ENCODE measurements around the gene ANKDD1A. TPM values are rescaled to one million over a fixed set of nuclear protein-coding genes. Genes with fewer than 3 reads are reported as not detected.

ANKDD1A gene
- total RNA-seq, 1 donor from 2014 or later = 13.9 TPM

DNA sequence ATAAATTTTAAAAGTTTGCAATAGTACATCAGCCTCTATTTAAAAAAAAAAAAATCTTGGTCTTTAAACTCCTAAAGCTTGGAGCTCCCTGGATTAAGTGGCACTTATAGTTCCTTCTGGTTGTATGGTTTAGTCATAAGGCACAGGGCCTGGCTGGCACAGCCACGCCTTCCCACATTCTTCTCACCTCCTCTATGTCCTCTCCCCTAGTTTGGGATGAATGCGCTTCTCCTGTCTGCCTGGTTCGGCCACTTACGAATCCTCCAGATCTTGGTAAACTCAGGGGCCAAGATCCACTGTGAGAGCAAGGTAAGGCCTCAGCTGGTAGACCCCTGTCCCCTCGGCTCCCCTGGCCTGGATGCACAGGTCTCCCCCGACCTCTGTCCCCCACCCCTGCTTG lies 10.0 kb downstream of the ANKDD1A start:
- FAIRE-seq = no peak
- DNase-seq (ENCODE audit: low spot score in 2 of 2) = no peak

DNA sequence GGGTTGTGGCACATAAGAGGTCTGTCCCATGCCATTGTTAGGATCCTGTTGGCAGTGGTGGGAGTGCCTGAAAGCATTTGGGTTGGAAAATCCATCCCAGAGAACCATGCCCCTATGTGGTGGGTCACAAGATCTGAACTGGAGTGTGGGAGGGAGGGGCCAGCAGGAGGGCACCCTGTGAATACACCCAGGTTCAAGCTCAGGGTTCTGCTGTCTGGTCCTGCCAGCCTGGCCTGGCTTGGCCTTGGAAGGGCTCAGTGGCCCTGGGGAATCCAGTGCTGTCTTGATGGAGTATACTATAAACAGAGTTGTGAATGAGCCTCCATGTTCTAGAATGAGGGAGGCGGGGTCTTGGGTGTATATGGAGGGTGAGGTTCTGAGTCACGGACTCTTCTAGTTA lies 11.8 kb downstream of the ANKDD1A start:
- DNase-seq (ENCODE audit: low spot score in 2 of 2) (no peak), FAIRE-seq (no peak)

DNA sequence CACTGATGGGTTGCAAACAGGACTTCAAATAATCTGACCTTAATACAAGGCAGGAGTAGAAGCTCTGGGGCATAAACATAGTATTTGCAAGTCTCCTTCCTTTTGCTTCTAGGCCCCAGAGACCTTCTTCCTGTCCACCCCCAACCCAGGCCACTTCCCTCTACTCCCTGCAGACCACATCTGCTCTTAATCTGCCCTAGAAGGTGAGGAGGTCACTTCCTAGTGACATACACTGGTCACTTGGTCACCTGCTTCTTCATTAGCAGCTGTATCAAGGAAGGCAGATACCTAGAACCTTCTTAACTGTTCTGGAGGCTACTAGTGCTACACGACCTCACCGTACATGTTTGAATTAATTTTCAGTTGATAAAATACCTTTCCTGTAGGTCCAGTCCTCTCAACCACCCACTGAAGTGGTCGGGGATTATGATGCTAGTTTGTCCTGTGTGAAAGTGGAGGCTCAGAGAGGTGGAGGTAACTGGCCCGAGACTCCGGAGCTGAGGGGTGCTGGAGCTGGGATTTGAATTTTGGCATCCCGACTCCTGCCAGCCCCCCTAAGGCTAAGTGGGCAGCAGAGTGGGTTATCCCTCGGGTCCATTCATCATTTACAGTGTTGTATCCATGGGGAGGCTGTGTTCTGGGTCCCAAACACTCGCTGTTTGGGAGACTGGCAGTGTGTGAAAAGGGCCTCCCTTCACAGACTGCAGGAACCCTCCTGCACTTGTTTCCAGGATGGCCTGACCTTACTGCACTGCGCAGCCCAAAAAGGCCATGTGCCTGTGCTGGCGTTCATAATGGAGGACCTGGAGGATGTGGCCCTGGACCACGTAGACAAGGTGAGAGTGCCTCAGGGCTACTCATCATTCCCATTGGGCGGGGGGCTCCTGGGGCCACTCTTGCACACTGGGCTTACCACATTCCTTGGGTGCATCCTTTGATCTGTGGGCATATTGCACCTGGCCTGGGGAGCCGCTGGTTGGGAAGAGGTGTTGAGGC lies 13.9 kb downstream of the ANKDD1A start:
- no peak for DNase-seq (ENCODE audit: low spot score in 2 of 2)
- no peak for FAIRE-seq

DNA sequence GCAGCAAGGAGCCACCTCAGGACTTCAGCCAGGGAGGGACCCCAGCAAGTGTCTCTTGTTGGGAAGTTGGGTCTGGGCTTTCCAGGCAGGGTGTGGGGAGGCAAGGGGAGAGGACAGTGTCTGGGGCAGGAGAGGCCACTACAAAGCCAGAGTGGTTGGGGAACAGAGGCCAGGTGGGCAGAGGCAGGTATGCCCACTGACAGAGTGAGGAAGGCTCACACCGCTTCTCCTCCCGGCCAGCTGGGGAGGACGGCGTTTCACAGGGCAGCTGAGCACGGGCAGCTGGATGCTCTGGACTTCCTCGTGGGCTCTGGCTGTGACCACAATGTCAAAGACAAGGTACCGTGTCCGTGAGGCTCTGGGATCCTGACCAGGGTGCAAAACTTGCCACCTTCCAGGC lies 15.0 kb downstream of the ANKDD1A start:
- FAIRE-seq (no peak), DNase-seq (ENCODE audit: low spot score in 2 of 2) (no peak)

DNA sequence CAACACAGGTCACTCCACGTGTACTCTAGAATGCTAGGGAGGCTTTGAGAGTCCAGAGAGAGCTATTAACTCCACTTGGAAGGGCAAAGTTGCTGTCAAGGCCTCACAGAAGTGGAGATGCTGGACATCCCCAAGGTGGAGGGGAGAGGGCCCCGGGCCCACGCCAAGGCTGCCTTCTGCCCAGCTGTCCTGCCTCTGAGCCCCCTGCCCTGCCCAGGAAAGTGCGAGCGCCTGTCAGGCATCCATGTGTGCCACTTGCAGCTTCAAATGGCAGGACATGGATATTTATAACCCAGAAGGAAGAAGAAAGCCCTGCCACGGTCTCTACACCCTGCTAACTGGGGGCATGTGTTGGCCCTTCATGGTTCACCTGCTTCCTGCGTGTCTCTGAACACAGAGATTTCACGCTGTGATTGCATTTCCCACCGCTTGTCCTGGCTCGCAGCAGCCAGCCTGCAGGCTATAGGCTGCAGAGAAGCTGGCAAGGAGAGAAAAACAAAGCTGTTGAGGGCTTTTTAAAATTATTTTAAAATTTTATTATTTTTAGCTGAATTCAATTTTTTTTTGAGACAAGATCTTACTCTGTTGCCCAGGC lies 17.0 kb downstream of the ANKDD1A start:
- FAIRE-seq (no peak), DNase-seq (ENCODE audit: low spot score in 2 of 2) (no peak)

DNA sequence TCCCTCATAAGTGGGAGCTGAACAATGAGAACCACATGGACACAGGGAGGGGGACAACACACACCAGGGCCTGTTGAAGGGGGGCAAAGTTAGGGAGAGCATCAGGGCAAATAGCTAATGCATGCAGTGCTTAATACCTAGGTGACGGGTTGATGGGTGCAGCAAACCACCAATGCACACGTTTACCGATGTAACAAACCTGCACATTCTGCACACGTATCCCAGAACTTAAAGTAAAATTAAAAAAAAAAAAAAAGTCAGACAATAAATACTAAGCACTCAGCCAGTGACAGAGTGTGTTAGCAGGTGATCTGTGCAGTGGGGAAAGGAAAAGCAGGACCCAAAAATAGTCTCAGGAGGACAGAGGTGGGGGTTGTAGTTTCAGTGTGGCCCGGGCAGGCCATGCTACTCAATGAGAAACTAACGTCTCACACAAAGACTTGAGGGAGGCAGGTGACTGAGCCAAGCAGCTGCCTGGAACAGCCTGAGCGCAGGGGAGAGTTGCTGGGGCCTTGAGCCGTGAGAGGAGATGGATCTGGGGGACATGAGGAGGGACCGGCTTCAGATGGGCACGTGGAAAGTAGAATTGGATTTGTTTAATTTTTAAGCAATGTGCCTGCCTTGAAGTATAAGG lies 18.4 kb downstream of the ANKDD1A start:
- DNase-seq (ENCODE audit: low spot score in 2 of 2) (no peak), FAIRE-seq (no peak)

DNA sequence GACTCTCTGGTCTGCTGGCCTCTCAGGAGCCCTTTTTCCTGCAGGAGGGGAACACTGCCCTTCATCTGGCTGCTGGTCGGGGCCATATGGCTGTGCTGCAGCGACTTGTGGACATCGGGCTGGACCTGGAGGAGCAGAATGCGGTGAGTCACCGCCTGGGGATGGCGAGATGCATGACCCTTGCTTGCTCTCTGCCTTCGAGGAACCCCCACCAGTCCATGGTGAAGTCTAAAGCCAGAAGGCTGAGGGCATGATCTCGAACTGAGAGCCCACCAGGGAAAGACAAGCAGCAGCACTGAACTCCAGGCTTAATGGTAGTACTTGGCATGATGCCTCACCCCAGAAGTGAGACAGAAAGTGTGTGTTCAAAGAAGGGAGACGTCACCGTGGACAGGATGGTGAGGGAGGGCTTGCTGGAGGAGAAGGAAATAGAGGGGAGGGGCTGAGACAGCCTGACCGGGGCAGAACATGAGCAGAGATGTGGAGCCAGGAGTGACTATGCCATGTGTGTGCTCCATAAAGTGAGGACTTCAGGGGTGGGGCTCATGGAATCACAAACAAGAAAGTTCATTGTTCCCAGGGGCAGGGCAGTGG lies 19.2 kb downstream of the ANKDD1A start:
- no peak for DNase-seq (ENCODE audit: low spot score in 2 of 2)
- FAIRE-seq = no peak

DNA sequence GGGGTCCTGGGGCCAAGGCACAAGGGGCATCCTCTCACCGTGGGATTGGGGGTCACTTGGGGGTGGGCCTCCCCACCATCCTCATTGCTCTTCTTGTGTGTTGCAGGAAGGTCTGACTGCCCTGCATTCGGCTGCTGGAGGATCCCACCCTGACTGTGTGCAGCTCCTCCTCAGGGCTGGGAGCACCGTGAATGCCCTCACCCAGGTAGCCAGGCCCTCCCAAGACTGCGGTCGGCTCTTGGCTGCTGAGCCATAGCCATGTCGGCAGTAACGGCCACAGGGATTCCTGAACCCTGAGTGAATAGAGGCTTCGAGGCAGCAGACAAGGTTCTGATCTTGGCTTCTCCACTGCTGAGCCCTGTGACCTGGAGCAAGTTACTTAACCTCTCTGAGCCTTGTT lies 19.7 kb downstream of the ANKDD1A start:
- FAIRE-seq (no peak), DNase-seq (ENCODE audit: low spot score in 2 of 2) (no peak)

DNA sequence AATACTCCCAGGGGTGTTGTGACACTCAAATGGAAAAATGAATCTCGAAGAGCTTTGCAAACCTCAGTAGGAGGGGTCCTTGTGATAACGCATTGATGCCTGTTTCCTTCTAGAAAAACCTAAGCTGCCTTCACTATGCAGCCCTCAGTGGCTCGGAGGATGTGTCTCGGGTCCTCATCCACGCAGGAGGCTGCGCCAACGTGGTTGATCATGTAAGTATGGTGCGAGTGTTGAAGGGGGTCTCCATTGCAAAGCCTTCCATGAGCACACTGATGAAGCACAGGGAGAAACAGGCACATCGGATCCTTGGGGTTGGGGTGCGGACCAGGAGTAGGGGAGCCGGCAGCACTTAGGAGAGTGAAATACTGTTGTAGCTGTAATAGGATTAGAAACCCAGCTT lies 22.3 kb downstream of the ANKDD1A start:
- no peak for DNase-seq (ENCODE audit: low spot score in 2 of 2)
- no peak for FAIRE-seq

DNA sequence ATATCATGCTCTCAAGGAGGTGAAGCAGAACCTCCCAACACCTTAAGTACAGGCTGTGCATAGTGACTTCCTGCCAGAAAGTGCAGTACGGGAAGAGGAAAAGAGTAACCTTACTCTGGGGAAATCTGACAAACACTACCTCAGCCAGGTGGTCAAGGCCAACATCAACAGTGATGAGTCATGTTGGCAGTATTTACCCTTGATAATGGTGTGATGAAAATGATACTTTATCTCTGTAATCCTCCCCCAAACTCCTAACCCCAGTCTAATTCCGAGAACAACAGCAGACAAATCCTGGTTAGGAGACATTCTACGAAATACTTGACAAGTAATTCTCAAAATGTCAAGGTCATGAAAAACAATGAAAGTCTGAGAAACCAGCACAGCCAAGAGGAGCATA lies 26.5 kb downstream of the ANKDD1A start:
- FAIRE-seq (no peak), DNase-seq (ENCODE audit: low spot score in 2 of 2) (no peak)

DNA sequence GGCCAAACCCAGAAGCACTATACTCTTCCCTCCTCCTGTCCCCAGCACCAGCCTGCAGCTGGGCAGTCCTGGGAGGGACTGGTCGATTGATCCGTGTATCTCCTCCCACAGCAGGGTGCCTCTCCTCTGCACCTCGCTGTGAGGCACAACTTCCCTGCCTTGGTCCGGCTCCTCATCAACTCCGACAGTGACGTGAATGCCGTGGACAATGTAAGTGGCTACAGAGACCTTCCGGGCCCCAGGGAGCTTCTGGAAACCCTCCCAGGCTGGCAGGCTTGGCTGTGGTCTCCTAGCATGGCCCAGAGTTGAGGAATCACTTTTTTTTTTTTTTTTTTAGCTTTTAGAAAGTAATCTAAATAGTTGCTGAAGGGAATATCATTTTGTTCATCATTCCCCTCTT lies 30.7 kb downstream of the ANKDD1A start:
- no peak for DNase-seq (ENCODE audit: low spot score in 2 of 2)
- no peak for FAIRE-seq

DNA sequence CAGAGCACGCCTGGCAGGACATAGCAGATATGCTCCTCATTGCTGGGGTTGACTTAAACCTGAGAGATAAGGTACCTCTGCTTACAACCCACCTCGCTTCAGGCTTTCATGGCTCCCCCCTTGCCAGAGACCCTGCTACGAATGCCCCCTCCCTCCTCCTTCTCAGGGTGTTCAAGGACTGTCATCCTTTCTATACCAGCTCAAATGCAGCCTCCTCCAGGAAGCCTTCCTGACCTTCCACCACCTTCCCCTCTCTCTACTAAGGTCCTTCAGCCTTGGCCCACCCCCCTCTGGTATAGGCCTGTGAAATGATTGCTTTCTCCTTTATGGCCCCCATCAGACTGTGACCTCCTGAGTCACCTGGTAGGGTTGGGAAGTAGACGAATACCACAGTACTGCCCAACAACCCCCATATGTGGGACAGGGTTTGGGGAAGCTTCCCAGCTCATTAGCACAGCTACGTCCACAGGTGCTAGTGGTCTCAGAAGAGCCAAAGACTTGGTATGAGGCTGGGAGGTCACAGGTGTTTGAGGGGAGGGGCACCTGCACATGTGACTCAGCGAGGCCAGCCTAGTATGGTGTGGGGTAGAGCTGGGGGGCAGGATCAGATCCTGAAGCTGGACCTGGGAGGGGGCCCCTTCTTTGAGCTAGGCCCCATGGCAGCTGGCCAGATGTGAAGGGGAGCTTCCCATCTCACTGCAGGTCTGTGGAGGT lies 32.0 kb downstream of the ANKDD1A start:
- FAIRE-seq (no peak), DNase-seq (ENCODE audit: low spot score in 2 of 2) (no peak)

DNA sequence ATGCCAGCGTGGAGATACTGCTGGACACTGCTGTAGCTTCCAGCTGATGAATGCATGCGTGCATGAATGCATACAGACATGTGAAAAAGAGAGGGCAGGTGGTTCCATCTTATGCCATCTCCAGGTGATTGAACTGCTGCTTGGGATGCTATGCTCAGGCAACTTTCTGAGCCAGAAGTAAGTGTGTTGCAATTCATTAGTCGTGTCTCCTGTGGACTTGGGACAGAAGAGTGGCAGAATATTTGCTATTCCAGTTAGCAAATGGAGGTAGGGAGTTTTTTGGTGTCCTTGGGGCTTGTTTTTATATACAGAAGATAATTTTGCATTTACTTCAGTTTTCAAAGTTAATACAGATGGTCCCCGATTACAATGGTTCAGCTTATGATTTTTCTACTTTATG lies 33.3 kb downstream of the ANKDD1A start:
- FAIRE-seq (no peak), DNase-seq (ENCODE audit: low spot score in 2 of 2) (no peak)

DNA sequence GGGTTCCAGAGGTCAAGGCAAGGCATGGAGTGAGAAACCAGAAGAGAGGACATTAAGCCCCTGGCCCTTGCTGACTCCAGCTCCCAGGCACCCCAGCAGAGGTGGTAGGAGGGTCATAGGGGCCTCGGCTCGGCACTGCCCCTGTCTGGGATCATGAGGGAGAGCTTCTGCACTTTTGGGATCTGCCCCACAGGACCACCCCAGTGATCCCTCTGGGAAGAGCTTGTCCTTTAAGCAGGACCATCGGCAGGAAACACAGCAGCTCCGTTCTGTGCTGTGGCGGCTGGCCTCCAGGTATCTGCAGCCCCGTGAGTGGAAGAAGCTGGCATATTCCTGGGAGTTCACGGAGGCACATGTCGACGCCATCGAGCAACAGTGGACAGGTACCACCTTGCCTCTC lies 35.5 kb downstream of the ANKDD1A start:
- FAIRE-seq = no peak
- no peak for DNase-seq (ENCODE audit: low spot score in 2 of 2)

DNA sequence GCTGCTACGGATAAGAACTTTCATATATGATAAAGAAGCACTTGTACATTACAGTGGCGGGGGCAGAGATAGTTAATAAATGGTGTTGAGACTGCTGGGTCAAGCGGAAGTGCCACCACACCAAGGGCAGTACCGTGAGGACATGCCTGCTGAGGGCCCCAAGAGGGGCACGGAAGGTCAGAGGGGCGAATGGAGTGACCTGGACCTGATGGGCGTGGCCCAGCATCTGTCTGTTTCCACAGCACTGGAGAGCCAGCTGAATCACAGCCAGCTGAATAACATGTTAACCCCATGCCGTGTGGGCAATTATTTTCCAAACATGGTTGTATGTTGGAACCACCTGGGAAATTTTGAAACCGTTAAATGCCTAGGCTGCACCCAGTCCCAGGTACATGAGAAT lies 37.2 kb downstream of the ANKDD1A start:
- no peak for FAIRE-seq
- DNase-seq (ENCODE audit: low spot score in 2 of 2) = no peak

DNA sequence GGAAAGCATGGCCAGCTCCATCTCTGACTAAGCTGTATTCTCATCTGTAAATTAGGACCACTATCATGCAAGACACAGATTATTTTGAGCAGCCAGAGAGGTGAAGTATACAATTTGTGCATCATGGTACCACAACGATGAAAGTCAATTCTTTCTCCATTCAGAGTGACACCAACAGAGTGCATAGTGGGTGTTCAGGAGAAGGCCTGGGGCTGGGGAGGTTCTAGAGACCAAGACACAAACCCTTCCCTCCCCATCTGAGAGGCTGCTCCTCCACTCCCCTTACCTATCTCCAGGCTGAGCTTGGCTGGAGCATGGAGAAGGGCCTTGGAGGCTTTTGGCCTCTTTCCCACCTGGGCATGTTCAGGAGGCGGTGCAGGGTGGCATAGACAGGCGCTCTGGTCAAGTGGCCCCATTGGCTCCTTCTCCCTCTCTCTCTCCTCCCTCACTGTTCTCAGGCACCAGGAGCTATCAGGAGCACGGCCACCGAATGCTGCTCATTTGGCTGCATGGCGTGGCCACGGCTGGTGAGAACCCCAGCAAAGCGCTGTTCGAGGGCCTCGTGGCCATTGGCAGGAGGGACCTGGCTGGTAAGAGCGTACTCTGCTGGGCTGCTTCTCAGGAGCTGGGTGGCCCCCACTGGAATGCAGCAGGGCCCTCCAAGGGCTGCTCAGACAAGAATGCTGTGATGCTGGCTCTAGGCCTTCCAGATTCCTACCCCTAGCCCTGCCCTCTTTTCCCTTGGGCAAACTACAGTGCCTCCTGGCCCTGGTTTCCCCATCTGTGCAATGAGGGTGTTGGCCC lies 37.9 kb downstream of the ANKDD1A start:
- DNase-seq (ENCODE audit: low spot score in 2 of 2) = no peak
- no peak for FAIRE-seq

DNA sequence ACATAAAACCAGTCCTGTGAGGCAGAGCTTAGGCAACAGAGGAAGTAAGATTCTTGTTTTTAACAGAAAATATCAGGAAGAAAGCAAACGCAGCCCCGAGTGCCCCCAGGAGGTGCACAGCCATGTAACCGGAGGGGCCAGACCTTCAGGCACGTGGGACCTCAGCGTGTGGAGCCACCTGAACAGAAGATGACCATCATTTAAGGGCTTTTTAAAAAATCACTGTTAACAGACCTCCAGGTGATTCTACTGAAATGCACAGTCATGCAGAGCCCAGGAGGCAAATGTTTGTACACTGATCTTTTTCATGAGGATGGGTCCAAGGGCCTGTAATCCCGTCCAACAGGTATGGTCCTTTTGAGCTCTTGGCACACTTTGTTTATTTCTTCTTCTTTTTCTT lies 39.2 kb downstream of the ANKDD1A start:
- FAIRE-seq (no peak), DNase-seq (ENCODE audit: low spot score in 2 of 2) (no peak)

DNA sequence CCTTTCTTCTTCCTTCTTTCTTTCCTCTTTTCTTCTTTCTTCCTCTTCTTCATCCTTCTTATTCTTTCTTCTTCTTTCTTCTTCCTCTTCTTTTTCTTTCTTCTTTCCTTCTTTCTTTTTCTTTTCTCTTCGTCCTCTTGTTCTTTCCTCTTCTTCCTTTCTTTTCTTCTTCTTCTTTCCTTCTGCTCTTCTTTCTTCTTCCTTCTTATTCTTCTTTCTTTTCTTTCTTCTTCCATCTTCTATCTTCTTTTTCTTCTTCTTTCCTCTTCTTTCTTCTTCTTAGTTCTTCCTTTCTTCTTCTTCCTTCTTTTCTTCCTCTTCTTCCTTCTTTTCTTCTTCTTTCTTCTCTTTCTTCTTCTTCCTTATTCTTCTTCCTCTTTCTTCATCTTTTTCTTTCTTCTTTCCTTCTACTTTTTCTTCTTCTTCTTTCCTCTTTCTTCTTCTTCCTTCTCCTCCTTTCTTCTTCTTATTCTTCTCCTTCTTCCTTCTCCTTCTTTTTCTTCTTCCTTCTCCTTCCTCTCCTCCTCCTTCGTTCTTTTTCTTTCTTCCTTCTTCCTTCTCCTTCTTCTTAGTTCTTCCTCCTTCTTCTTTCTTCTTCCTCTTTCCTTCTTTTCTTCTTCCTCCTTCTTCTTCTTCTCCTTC lies 40.2 kb downstream of the ANKDD1A start:
- no peak for DNase-seq (ENCODE audit: low spot score in 2 of 2)
- no peak for FAIRE-seq

DNA sequence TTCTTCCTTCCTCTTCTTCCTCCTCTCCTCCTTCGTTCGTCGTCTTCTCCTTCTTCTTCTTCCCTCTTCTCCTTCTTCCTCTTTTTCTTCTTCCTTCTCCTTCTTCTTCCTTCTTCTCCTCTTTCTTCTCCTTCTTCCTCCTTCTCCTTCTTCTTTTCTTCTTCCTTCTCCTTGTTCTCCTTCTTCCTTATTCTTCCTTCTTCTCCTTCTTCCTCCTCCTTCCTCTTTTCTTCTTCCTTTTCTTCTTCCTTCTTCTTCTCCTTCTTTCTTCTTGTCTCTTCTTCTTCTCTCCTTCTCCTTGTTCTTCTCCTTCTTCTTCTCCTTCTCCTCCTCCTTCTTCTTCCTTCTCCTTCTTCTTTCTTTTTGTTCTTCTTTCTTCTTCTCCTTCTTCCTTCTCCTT lies 42.7 kb downstream of the ANKDD1A start:
- DNase-seq (ENCODE audit: low spot score in 2 of 2) (no peak), FAIRE-seq (no peak)
